A549 (cell line): Measurements from ENCODE around the gene CSMD2.

Experiments used
- CHD4 ChIP-seq: fragments of 200-600 bp; sonication (generic); IDR thresholded peaks from 2 replicates; pipeline ENCODE4 v1.6.1; 2016; ENCODE audit warnings: antibody characterized with exemption, mild to moderate bottlenecking, borderline replicate concordance
- CTCF ChIP-seq: fragments of >200 bp; sonication (Bioruptor Twin); formaldehyde crosslinking; IDR thresholded peaks from 3 replicates; pipeline ENCODE4 v1.5.1; 2016
- EP300 ChIP-seq, 2 experiments: fragments of >200 bp; sonication (Bioruptor Twin); formaldehyde crosslinking; IDR thresholded peaks; 2 replicates in 1 of 2; 3 replicates in 1 of 2; pipeline ENCODE4 v1.6.1; 2016 to 2017
- ESRRA ChIP-seq: fragments of 150-350 bp; IDR thresholded peaks from 2 replicates; pipeline ENCODE4 v1.6.1; 2014; ENCODE audit warnings: mild to moderate bottlenecking, low read length, borderline replicate concordance
- JUNB ChIP-seq: fragments of >200 bp; sonication (Bioruptor Twin); formaldehyde crosslinking; IDR thresholded peaks from 2 replicates; pipeline ENCODE4 v1.6.1; 2016
- MYC ChIP-seq: IDR thresholded peaks from 2 replicates; pipeline ENCODE4 v1.6.1; 2012; ENCODE audit warnings: mild to moderate bottlenecking, inconsistent platforms, low read length, improper control_type of control experiment, borderline replicate concordance
- NPAS2 ChIP-seq: fragments of 250-450 bp; sonication (Bioruptor Pico); IDR thresholded peaks from 2 replicates; pipeline ENCODE4 v1.8.0; 2022; ENCODE audit warnings: mild to moderate bottlenecking, moderate library complexity, borderline replicate concordance
- PHF8 ChIP-seq: fragments of 200-600 bp; sonication (generic); IDR thresholded peaks from 2 replicates; pipeline ENCODE4 v1.6.1; 2016; ENCODE audit warnings: low read depth, mild to moderate bottlenecking, antibody characterized with exemption, moderate library complexity, borderline replicate concordance
- POLR2A ChIP-seq: IDR thresholded peaks from 2 replicates; pipeline ENCODE4 v1.6.1; 2012; ENCODE audit warnings: mild to moderate bottlenecking, low read length
- REST ChIP-seq: fragments of 200-600 bp; sonication (generic); IDR thresholded peaks from 2 replicates; pipeline ENCODE4 v1.6.1; 2016; ENCODE audit warnings: antibody characterized with exemption, mild to moderate bottlenecking, moderate library complexity

- TF ChIP-seq CTCF = no peak
- no peak for TF ChIP-seq CHD4
- TF ChIP-seq ESRRA = no peak
- no peak for TF ChIP-seq EP300 (IDR thresholded peaks at IDR 0.05)
- no peak for TF ChIP-seq PHF8
- TF ChIP-seq NPAS2 (CRISPR knock-in tag) = no peak
- TF ChIP-seq REST = no peak
- TF ChIP-seq MYC = no peak
- TF ChIP-seq JUNB = no peak
- TF ChIP-seq POLR2A = no peak
Measured at GRCh38 chr1:34005309-34005708, 159.7 kb downstream of the CSMD2 start.
